ENCODE results near the gene OR1I1.
A peak's percentile ranks its signal among the peaks of the same experiment; 100 is the strongest.

OR1I1 gene

GRCh38 chr19:15118789-15119494, 36.9 kb downstream of the OR1I1 start:
- DNase-seq (ENCODE audit: low spot score) = no peak

- DNase-seq (ENCODE audit: low spot score) = no peak
Observed at GRCh38 chr19:15120135-15121026, 38.4 kb downstream of the OR1I1 start.

DNA sequence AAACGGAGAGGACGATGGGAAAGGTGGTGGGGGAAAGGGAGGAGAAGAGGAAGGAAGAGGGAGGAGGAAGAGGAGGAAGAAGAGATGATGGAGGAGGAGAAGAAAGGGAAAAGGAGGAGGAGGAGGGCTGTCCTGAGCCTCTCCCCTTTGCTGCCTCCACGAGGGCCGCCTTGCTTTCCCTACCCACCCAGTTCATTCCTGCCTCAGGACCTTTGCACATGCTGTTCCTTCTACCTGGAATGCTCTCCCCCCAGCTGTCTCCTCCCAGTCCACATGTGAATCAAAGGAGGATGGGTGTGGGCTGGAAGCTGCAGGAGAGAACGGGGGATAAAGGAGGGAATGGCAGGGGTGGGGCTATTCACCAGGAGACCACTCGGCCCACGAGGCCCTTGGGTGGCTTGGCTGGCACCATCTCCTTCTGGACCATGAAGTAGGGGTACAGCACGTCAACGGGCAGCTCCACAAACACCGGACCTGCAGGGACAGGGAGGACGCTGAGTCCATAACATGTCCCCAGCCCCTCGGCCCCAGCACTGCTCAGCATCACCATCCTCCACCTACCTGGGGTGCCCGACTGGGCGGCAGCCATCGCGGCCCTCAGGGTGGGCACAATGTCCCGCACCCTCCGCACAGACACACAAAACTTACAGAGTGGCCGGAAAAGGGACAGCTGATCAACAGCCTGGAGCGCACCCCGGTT, 40.5 kb downstream of the OR1I1 start:
- no peak for DNase-seq (ENCODE audit: low spot score)

- DNase-seq (ENCODE audit: low spot score) = no peak
Observed at GRCh38 chr19:15123031-15123890, 41.2 kb downstream of the OR1I1 start.

DNA sequence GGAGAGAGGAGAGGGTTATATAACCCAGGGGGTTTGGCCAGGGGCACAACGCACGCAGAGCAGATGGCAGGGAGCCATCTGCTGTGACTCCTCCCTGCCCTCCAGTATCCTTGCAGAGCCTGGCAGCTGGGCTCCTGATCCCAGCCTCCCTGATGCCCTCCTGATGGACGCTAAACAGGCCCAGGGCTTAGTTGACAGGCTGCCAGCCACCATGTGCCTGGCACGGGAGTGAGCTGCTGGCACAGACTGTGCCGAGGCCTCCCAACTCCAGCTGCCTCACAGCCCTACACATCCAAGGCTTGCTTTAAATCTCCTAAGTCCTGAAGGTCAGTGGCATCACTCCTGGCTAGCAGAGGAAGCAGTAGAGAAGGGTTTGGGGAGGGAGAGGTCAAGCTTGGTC, 41.9 kb downstream of the OR1I1 start:
- DNase-seq (ENCODE audit: low spot score) = no peak

GRCh38 chr19:15124572-15125231, 42.7 kb downstream of the OR1I1 start:
- DNase-seq (ENCODE audit: low spot score) = no peak

DNA sequence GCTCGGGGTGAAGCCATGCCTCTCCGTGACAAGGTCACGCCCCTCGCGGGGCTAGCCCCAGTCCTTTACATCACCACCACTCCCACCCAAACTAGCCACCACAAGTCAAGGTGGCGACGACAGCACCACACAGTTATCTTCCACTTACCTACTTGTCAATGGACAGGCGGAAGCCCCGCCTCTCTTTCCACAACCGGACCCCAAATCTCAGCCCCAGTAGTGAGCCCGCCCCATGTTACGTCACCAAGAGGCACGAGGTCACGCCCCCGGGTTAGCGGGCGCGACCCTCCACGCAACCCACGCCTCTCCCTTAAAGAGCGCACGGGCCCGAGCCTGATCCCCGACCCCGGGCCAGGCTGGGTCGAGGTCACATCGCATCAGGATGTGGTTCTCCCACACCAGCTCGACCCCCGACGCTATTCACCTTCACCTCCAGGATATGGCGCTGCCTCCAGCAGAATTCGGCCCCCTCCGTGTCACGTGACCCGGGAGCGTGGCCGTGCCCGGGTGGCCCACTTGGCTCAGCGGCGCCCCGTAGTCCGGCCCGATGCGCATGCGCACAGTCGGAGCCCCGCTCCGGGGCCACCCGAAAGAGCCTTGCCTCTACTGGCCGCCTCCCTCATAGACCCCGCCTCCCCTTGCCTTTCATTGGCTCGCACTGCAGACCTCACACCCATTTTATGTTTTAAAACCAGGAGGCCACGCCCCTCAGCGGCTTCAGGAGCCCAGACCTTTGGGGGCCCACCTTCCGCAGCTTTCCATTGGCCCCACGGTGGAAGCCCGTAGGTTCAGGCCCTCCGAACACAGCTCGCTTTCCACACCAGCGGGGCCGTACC, 43.4 kb downstream of the OR1I1 start:
- peak; percentile 98 for DNase-seq (ENCODE audit: low spot score)

- DNase-seq (ENCODE audit: low spot score) = no peak
Observed at GRCh38 chr19:15126131-15126910, 44.3 kb downstream of the OR1I1 start.

DNA sequence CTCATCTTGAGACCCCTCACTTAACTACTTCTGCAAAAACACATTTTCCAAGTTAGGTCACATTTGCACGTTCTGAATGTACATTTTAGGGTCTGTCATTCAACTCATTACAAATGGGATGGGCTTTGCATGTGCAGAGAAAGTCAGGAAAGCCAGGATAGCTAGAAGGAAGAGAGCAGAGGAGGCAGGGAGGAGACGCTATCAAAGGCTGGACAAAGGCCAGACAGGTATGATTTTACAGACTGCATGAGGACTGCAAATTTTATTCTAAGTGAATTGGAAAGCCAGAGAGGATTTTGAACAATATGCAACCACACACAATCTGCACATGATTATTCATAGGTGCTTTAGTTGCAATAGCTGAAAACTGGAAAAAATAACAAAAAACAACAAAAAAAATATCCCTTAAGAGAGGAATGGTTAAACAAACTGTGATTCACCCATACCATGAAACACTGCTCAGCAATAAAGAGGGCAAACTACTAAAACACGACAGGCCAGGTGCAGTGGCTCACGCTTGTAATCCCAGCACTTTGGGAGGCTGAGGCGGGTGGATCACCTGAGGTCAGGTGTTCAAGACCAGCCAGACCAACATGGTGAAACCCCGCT, 46.3 kb downstream of the OR1I1 start:
- no peak for DNase-seq (ENCODE audit: low spot score)

GRCh38 chr19:15129856-15130585, 48.0 kb downstream of the OR1I1 start:
- DNase-seq (ENCODE audit: low spot score) = no peak

DNA sequence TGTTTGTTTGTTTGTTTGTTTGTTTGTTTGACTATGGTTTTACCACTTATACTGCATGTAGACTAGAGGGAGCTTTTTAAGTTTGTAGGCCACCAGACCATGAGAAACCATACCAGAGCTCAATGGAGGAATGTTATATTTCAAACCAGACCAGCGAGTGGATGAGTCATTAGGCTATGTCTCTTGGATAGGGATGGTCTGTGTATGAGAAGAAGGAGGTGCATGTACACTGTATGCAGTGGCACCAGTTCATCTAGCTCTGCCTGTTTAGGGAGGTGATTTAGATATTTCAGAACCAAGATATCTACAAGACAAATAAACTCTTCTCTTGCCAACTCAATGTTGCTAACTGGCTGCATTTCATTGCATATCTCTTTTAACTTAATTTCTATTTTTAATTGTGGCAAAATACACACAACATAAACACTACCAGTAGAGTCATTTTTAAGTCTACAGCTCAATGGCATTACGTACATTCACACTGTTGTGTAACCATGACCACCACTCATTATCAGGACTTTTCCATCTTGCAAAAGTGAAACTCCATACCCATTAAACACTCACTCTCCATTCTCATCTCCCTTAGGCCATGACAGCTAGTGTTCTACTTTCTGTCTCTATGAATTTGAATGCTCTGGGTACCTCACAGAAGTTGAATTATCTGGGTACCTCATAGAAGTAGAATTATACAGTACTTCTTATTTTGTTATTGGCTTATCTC, 54.4 kb downstream of the OR1I1 start:
- DNase-seq (ENCODE audit: low spot score) = no peak

DNA sequence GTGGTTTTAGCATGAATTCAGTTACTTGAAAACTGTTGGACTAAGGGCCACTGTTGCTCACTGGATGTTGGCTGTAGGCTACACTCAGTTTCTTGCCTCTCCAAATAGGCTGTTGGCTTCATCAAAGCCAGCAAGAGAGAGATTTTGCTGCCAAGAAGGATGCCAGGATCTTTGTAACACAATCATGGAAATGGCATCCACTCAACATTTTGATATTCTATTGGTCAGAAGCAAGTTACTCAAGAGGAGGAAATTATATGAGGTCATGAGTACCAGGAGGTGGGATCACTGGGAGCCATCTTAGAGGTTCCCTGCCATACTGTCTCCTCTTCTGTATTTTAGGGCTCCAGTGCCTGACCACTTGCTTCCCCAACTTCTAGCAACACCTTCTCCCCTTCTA, 55.8 kb downstream of the OR1I1 start:
- no peak for DNase-seq (ENCODE audit: low spot score)

DNA sequence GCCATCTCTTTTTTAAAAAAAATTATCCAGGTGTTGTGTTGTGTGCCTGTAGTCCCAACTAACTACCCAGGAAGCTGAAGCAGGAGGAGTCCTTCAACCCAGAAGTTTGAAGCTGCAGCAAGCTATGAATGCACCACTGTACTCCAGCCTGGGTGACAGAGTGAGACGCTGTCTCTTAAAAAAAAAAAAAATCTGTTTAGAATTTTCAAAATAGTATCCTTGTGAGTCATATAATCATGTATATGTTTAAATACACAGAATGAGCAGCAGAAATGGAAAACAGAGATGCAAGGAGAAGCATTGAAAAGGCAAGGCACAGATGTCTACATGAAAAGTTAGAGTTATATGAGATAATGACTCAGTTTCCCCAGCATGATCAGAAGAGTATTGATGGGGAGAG, 56.4 kb downstream of the OR1I1 start:
- no peak for DNase-seq (ENCODE audit: low spot score)

GRCh38 chr19:15141143-15141542, 59.1 kb downstream of the OR1I1 start:
- DNase-seq (ENCODE audit: low spot score) = no peak

DNA sequence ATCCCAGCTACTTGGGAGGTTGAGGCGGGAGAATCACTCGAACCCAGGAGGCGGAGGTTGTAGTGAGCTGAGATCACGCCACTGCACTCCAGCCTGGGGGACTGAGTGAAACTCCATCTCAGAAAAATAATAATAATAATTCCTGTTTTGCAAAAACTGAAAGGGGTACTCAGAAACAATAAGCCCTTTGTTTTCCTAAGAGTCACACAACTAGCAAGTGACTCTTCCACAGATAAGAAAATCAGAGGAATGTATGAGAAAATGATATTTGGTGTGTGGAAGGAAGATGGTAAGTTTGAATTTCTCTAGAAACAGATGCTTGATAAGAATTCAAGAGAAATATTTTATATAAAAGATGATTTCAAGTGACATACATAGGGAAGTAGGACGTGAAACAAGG, 60.3 kb downstream of the OR1I1 start:
- DNase-seq (ENCODE audit: low spot score) = no peak

Measured in SW480 (cell line).